HG03095 (cell line): ENCODE results near the gene COL18A1.

Experiments used
- ATAC-seq: cut with Tn5 transposase; IDR thresholded peaks from one replicate; pipeline ENCODE4 v1.9.1; 2021; ENCODE audit warnings: moderate library complexity; ENCODE audit not compliant: unreplicated experiment

COL18A1 gene

DNA sequence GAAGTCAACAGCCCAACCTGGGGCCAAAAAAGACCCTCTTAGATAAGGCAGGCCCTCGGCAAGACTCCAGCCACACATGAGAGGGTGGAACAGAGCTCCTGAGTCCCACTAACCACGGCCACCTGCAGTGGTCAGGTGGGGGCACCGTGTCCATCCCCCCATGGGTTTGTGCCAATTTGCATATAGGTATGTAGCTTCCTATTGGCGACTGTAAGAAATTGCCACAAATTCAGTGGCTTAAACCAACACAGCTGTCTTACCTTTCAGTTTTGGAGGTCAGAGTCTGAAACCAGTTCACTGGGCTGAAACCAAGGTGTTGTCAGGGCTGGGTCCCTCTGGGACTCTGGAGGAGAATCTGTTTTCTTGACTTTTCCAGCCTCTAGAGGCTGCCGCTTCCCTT, 59.3 kb downstream of the COL18A1 start:
- no peak for ATAC-seq

DNA sequence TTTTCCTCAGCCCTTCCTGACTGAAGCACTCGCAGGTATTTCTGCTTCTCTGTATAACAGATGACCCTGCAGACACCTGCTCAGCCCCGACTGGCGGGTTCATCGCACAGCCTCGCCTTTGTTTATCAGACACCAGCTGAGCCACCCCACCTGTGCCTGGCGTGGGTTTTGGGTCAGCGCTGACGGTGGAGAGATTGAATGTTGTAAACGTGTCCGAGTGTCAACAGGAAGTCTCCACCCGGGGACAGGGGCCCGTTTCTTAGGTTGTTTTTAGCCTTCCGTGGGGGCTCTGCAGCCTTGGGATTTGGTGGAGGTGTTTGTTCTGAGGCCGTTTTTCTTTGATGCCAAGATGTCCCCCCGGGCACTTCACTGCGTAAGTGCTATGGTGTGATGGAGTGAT, 60.1 kb downstream of the COL18A1 start:
- ATAC-seq = no peak

DNA sequence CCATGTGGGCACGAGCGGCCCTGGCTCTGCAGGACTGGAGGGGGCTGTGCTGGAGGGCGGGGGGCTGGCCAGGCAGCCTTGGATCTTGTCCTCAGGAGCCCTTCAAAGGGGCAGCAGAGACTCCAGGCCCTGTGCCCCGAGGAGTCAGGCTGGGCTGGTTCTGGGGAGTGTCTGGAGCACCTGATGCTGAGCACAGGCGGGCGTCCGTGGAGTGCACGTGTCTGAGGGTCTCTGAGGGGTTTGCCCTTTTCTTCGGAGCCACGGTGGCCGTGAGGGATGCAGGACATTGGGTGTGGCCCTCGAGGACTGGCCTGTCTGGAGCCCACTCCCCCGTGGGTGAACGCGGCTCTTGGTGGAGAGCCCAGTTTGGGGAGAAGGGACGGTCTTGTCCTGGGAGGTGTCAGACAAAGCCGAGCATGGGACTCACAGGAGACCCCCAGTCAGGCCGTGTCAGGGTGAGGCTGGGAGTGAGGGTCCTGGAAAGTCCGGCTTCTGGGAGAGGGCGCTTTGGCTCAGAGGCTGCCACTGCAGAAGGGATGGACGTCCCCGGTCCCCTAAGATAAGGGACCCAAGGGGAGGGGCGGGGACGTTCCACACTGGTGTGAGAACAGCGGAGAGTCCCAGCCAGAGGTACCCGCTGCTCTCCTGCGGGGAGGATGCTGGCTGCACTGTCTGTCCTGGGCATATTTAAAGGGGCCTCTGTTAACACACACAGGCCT, 60.8 kb downstream of the COL18A1 start:
- no peak for ATAC-seq

DNA sequence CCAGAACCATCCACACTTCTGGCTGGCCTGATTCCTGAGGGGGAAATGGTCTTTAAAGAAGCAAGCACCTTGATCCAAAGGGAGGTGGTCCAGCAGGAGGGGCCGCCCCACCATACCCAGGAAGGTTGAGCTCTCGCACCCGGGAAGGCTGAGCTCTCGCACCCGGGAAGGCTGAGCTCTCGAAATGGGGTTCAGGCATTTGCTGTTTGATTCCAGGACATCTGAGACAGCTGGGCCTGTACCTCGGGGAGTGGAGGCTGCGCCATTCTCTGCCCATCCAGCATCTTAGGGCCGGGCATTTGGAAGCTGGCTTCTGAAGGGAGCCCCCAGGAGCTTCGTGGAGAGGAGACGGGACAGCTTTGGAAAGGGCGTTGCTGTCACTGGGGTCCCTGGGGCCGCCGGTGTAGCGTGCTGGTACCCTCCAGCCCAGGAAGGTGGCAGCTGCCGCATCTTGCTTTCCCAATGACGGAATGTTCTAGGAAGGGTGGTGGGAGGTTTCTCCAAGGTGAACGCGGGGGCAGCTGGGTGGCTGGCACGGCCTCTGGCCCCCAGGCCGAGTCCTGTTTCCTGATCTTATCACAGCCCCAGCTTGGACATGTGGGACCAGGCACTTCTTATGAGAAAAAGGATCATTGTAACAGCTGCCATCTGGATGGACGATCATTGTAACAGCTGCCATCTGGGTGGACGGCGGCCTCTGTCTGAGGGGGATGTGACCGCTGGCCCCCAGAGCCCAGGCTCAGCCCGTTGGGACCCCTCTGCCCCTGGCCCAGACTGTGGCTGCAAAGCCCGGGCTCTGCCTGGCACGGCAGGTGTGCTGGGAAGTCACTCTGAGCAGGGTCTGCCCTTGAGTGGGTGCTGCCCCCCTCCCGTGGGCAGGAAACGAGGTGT, 61.6 kb downstream of the COL18A1 start:
- ATAC-seq = no peak

DNA sequence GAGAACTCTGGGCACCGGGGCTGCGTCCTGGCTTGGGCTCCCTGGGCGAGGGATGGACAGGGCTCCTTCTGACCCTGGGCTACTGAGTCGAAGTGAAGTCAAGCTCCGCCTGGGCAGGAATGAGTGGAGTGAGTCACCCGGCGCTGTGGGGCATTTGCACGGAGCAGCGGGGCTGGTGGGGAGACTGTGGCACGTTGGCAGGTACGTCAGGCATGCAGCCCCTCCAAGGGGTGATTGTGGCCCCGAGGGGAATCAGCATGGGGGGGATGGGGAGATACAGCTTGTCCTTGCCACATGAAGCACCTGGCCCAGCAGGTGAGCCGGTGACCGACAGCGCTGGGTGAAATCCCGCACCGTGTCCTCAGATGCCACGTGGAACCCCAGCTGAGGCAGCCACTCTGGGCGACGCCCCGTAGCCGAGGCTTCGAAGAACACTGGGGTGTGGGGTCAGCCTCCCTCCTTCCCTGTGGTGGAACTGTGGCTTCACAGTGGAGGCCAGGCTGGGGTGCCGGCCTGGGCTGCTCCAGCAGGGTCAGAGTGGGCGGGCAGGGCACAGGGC, 62.3 kb downstream of the COL18A1 start:
- ATAC-seq = no peak

DNA sequence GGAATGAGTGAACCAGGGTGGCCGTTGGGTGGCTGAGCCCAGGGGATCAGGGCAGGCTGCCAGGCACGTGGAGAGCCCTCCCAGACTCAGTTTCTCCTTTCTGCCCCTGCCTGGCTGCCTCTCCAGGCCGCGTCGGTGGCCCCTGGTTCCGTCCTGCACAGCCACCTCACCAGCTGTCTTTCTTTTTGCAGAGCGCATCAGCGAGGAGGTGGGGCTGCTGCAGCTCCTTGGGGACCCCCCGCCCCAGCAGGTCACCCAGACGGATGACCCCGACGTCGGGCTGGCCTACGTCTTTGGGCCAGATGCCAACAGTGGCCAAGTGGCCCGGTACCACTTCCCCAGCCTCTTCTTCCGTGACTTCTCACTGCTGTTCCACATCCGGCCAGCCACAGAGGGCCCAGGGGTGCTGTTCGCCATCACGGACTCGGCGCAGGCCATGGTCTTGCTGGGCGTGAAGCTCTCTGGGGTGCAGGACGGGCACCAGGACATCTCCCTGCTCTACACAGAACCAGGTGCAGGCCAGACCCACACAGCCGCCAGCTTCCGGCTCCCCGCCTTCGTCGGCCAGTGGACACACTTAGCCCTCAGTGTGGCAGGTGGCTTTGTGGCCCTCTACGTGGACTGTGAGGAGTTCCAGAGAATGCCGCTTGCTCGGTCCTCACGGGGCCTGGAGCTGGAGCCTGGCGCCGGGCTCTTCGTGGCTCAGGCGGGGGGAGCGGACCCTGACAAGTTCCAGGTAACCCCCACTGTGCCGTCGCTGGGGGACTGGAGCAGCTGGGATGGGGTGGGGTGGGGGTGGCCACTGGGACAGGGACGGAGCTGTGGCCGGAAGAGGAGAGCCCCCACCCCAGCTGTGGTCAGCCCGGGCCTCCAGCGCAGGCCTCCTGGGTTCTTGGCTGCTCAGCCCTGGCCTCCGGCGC, 63.3 kb downstream of the COL18A1 start:
- no peak for ATAC-seq

DNA sequence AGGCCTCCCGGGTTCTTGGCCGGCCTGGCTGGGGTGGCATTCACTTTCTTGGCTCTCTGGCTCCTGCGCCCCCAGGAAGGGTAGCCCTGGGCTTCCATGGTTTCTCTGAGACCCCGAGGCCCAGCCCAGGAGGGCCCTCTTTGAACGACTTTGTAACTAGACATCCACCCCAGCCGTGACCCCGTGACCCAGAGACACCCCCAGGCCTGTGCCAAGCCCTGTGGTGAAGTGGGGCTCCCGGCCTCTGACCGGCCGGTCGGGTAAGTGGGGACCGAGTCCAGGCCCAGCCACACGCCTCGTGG, 64.0 kb downstream of the COL18A1 start:
- ATAC-seq = no peak

DNA sequence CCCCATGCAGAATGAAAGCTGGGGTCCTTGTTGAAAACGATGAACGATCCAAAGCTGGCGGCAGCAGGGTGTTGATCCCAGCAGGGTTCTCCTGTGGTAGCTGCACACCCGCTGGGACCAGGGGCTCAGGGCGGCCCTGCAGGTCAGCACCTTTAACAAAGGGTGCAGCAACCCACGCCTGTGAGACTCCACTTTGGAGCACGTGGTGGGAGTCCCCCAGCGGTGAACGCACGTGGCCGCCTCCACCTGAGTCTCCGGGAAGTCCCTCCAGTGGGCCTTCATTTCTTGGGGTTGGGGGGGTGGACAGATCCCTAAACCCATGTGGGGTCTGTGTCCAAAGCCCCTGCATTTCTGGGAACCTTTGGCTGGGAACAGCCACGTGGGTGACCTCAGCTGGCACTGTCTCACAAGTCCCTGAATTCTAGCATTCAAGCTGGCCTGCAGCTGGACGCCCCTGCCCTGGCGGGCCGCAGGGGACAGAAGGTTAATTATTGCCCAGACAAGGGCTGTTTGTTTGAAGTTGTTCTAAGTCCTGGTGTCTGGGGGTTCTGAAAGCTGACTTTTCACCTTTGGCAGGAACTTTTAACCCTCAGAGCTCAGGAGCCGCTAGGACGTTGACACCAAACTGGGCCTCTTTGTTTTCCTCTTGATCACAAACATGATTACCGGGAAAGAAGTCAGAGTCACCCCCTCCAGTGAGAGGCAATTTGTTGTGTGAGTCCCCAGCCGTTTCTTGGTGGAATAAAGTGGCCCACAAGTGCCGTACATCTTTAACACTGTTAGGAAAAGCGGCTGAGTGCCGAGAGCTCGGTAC, 64.5 kb downstream of the COL18A1 start:
- no peak for ATAC-seq

DNA sequence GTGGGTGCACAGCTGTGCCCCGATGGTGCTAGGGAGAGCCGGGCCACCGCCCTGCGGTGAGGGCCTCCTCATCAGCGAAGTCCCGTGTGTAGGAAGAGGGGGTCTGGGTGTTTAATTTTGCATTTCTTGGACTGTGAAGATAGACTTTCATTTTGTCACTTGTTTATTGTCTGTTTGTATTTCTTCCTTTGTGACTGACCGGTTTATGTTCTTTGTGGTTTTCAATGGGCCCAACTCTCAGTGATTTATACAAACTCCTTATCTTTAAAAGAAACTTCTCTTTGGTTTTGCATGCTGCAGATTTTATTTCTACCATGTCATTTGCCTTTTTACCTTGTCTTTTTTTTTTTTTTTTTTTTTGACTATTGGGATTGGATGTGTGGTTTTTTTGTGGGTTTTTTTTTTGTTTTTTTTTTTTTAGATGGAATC, 65.1 kb downstream of the COL18A1 start:
- ATAC-seq = no peak

DNA sequence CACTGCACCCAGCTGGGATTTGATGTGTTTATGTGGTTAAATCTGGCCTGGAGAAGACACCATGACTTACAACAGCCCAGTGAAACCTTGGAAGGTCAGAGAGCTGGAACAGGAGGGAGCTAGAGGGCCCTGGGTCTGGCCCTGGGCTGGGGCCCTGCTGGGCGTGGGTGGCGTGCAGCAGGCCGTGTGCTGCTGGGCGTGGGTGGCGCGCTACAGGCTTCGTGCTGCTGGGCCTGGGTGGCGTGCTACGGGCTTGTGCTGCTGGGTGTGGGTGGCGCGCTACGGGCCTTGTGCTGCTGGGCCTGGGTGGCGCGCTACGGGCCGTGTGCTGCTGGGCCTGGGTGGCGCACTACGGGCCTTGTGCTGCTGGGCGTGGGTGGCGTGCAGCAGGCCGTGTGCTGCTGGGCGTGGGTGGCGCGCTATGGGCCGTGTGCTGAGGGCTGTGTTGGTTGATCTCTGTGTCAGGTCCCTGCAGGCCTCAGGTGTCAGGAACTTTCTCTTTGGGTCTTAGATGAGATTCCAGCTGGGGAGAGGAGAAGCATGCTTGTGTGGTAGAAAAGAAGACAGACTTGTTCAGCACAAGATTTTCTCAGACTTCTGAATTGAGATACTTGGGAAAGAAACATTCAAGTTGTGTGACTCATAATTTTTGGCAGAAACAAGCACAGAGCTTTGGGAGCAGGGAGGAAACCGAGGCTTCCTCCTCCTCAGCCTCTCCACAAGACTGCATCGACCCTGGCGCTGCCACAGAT, 66.0 kb downstream of the COL18A1 start:
- no peak for ATAC-seq

DNA sequence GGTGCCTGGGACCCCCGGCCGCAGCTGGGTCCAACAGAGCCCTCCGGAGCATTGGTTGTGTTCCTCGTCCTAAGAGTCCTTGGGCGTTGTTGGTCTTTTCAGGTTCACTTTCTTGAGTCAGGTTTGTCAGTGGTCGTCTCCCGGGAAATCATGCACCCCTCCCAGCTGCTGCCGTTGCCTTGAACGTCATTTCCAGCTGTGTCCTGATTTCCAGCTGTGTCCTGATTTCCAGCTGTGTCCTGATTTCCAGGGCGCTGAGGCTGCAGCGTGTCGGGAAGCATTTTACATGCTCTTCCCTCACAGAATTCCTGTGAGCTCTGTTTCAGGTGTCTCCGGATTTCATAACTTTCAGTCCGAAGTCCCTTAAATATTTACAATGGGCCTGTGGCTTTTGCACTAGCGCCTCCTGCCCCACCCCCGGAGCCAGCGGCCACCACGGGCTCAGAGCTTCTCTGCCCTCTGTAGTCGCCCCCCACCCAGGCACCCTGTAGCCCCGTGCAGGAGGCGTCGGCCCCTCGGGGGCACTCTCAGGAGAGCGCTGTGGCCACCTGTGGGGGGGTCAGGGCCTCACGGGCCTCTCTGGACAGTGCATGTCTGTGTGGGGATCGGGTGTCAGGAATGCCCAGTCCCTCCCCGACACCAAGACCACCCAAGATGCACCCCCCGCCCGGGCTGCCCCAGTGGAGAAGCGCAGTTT, 66.7 kb downstream of the COL18A1 start:
- ATAC-seq = no peak

DNA sequence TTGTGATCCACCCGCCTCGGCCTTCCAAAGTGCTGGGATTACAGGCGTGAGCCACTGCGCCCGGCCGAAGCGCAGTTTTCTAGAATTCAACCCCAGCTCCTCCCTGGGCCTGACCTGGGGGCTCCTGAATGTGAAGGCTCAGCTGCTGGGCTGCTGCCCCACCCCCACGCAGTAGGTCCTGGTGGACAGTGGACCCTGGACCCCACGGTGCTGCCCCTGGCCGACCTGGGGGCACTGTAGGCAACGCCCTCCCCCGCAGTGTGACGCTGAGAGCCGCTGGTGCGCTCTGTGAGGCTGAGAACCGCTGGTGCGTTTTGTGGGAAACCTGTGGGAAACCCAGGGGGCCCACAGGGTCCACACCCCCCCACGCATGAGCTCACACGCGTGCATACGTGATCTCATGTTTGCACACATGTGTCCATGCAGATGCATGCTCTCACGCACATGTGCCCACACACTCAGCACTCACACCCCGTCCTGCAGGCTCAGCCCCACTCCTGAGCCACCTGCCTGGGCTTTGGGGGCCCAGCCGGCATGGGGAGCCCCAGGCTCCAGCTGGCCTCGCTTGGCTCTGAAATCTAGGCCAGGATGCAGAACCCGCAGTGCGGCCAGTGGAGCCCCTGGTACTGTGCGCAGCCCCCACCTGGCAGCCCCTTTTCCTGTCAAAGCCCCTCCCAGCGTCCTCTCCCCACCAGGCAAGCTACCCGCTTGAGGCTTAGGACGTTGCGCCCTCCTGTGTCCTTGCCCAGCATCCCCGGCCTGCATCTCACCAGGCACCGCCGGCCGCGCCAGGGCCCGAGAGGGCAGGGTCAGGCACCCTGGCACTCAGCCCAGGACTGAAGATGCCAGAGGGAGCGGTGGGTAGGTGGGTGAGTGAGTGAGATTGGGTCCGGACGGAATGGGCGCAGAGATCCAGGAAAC, 67.7 kb downstream of the COL18A1 start:
- ATAC-seq = no peak

DNA sequence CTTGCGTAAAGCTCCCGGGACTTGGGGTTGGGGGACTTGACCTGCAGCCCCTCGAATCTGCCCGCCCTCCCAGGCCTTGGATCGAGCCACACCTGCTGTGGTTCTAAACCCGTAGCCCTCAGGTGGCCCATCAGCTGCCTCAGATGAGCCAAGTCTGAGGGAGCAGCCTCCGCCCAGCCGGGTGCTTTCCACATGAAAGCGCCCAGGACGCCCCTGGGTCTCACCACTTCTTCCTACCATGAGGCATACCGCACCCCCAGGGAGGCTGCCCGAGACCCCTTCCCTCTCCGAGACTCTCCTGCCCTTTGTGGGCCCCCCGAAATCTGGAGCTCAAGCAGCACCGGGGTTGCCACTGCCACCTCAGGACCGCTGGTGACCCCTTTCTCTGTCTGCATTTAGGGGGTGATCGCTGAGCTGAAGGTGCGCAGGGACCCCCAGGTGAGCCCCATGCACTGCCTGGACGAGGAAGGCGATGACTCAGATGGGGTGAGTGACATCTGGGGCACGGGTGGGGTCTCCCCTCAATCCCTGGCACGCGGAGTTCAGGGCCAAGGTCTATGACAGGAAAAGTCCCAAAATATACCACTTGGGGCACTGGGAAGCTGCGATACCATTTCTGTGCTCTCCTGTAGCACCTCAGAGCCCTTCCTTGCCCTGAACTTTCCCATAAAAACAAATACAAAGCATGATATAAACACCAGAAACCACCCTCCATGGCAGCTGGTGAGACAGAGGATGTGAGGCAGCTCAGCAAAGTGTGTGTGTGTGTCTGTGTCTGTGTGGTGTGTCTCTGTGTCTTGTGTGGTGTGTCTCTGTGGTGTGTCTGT, 68.7 kb downstream of the COL18A1 start:
- ATAC-seq = no peak

DNA sequence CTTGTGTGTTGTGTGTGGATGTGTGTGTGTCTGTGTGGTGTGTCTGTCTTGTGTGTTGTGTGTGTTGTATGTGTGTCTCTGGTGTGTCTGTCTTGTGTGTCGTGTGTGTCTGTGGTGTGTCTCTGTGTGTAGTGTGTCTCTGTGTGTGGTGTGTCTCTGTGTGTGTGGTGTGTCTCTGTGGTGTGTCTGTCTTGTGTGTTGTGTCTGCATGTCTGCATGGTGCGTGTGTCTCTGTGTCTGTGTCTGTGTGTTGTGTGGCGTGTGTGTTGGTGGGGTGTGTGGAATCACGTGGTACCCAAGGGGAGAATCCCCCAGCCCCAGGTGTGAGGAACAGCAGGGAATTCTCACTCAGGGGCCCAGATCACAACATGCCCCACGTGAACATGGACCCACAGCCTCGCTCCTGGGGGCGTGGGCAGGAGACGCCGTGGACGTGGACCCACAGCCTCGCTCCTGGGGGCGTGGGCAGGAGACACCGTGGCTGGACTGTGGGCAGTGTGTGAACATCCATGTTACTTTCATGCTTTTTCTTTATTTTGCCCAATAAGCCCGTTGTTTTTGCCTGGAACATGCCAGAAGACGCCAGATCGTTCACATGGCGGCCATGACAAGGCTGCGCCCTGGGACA, 69.5 kb downstream of the COL18A1 start:
- no peak for ATAC-seq

DNA sequence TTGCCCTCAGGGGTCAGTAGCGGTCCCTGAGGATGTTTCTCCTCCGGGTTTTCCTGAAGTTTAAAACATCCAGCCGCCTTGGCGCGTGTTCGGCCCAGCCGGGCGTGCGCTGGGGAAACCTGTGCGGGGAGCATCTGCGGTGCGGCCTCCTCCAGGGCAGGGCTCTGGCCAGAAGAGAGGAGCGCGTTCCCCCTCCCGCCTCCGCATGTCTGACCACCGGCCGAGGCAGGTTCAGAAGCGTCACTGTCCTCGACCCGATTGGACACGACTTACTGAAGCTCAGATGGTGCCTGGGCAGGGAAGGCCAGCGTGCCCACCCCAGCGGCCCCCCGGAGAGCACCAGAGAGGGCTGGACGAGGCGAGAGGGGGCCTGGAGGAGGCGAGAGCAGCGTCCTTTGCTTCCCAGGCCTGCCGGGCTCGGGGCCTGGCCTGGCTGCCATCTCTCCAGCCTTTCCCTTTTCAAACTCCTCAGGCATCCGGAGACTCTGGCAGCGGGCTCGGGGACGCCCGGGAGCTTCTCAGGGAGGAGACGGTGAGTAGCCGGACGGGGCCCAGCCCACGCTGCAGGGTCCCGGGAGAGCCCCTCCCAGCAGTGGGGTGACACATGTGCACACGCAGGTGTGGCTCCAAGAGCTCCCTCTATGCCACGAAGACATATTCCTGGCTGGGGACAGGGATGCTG, 70.2 kb downstream of the COL18A1 start:
- ATAC-seq = no peak
